GM19099 (cell line): Measurements from ENCODE around the gene HBB.
"Not testable (repeated sequence)": the region's sequence is repeated elsewhere in the genome, so short reads cannot be mapped to it uniquely, and the experiment has no call there.

Experiments used
- POLR2A ChIP-seq: IDR thresholded peaks from 3 replicates; pipeline ENCODE4 v1.6.1; 2011; ENCODE audit warnings: low read depth; ENCODE audit not compliant: insufficient read length; ENCODE audit errors: extremely low read depth

The HBB gene

GRCh38 chr11:5250543-5251204, 23.8 kb upstream of the HBB start:
- TF ChIP-seq POLR2A = no peak

GRCh38 chr11:5249807-5250396, 23.0 kb upstream of the HBB start, which contains the start of gene HBG1:
HBG1 (minus strand) TSS chr11:5249857; CDS start chr11:5249804, 53 bp downstream.
- TF ChIP-seq POLR2A = not testable (repeated sequence)

GRCh38 chr11:5247472-5248192, 20.8 kb upstream of the HBB start:
- no peak for TF ChIP-seq POLR2A

- no peak for TF ChIP-seq POLR2A
Observed at GRCh38 chr11:5246772-5247471, 20.1 kb upstream of the HBB start.

- TF ChIP-seq POLR2A = no peak
Observed at GRCh38 chr11:5245155-5245554, 18.3 kb upstream of the HBB start.

- TF ChIP-seq POLR2A = no peak
Observed at GRCh38 chr11:5243816-5244180, 16.9 kb upstream of the HBB start.

- TF ChIP-seq POLR2A = no peak
Observed at GRCh38 chr11:5242933-5243815, 16.3 kb upstream of the HBB start.

GRCh38 chr11:5242208-5242607, 15.3 kb upstream of the HBB start:
- no peak for TF ChIP-seq POLR2A

- TF ChIP-seq POLR2A = no peak
Observed at GRCh38 chr11:5241458-5241857, 14.6 kb upstream of the HBB start.

- TF ChIP-seq POLR2A = no peak
Observed at GRCh38 chr11:5240458-5240857, 13.6 kb upstream of the HBB start.

- no peak for TF ChIP-seq POLR2A
Observed at GRCh38 chr11:5240056-5240455, 13.2 kb upstream of the HBB start.

GRCh38 chr11:5239046-5239445, 12.2 kb upstream of the HBB start:
- TF ChIP-seq POLR2A = no peak

- TF ChIP-seq POLR2A = no peak
Observed at GRCh38 chr11:5238486-5238885, 11.6 kb upstream of the HBB start.

GRCh38 chr11:5237420-5237819, 10.5 kb upstream of the HBB start:
- TF ChIP-seq POLR2A = no peak
